ENCODE results near the gene AVEN. TPM values are rescaled to one million over a fixed set of nuclear protein-coding genes. Genes with fewer than 3 reads are reported as not detected.

Gene AVEN
- polyA plus RNA-seq, 1 experiment, result 22.2 TPM

- ChIA-PET POLR2A (no interaction called here), CTCF (no interaction called here)
- H3K4me3 ChIP-seq (ENCODE audit: low read depth, low read length), result no peak overlapping the region
- no peak overlapping the region for H3K27ac ChIP-seq (ENCODE audit: low read depth, low read length)
- DNase-seq (ENCODE audit: low read depth, low spot score), result no peak
- no peaks in the 10 kb centered on the region for H3K9me3 ChIP-seq (ENCODE audit: control insufficient read depth, insufficient read depth, low read length)
- H3K27me3 ChIP-seq (ENCODE audit: control insufficient read depth, insufficient read depth, low read length), result no peaks in the 10 kb centered on the region
- no peak for TF ChIP-seq CTCF (IDR thresholded peaks at IDR 0.05; ENCODE audit: low read depth, low read length)
These were observed 150.8 kb downstream of the AVEN start for GRCh38 chr15:33888176-33888575.

- CTCF ChIA-PET, result interaction anchor here (0.6 kb wide), 1 partner anchor 12 kb away, joined by 3 read pairs; no protein-coding TSS in a partner anchor
- POLR2A ChIA-PET, result no interaction called here
- H3K9me3 ChIP-seq (ENCODE audit: control insufficient read depth, insufficient read depth, low read length), result no peaks in the 10 kb centered on the region
- DNase-seq (ENCODE audit: low read depth, low spot score), result no peak
- TF ChIP-seq CTCF (IDR thresholded peaks at IDR 0.05; ENCODE audit: low read depth, low read length), result no peak
- H3K27ac ChIP-seq (ENCODE audit: low read depth, low read length), result no peak overlapping the region
- no peaks in the 10 kb centered on the region for H3K27me3 ChIP-seq (ENCODE audit: control insufficient read depth, insufficient read depth, low read length)
- H3K4me3 ChIP-seq (ENCODE audit: low read depth, low read length), result no peak overlapping the region
These were observed 156.1 kb downstream of the AVEN start for GRCh38 chr15:33882921-33883320.

GRCh38 chr15:33874156-33874555 lies 164.8 kb downstream of the AVEN start:
- Histone ChIP-seq H3K27ac (ENCODE audit: low read depth, low read length) (no peak overlapping the region), H3K9me3 (ENCODE audit: control insufficient read depth, insufficient read depth, low read length) (no peaks in the 10 kb centered on the region), H3K4me3 (ENCODE audit: low read depth, low read length) (no peak overlapping the region), H3K27me3 (ENCODE audit: control insufficient read depth, insufficient read depth, low read length) (no peaks in the 10 kb centered on the region)
- no peak for TF ChIP-seq CTCF (IDR thresholded peaks at IDR 0.05; ENCODE audit: low read depth, low read length)
- ChIA-PET POLR2A (no interaction called here), CTCF (no interaction called here)
- no peak for DNase-seq (ENCODE audit: low read depth, low spot score)

- POLR2A ChIA-PET, result no interaction called here
- no peak for DNase-seq (ENCODE audit: low read depth, low spot score)
- no peak for TF ChIP-seq CTCF (IDR thresholded peaks at IDR 0.05; ENCODE audit: low read depth, low read length)
- Histone ChIP-seq H3K27me3 (ENCODE audit: control insufficient read depth, insufficient read depth, low read length) (no peaks in the 10 kb centered on the region), H3K27ac (ENCODE audit: low read depth, low read length) (no peak overlapping the region), H3K9me3 (ENCODE audit: control insufficient read depth, insufficient read depth, low read length) (no peaks in the 10 kb centered on the region), H3K4me3 (ENCODE audit: low read depth, low read length) (no peak overlapping the region)
- CTCF ChIA-PET, result no interaction called here
These were observed 166.4 kb downstream of the AVEN start for GRCh38 chr15:33872416-33873106.

- Histone ChIP-seq H3K27me3 (ENCODE audit: control insufficient read depth, insufficient read depth, low read length) (no peaks in the 10 kb centered on the region), H3K27ac (ENCODE audit: low read depth, low read length) (no peak overlapping the region), H3K4me3 (ENCODE audit: low read depth, low read length) (no peak overlapping the region), H3K9me3 (ENCODE audit: control insufficient read depth, insufficient read depth, low read length) (no peaks in the 10 kb centered on the region)
- no peak for DNase-seq (ENCODE audit: low read depth, low spot score)
- TF ChIP-seq CTCF (IDR thresholded peaks at IDR 0.05; ENCODE audit: low read depth, low read length), result no peak
- ChIA-PET CTCF (interaction anchor here (0.6 kb wide), 1 partner anchor 910 kb away, joined by 6 read pairs; no protein-coding TSS in a partner anchor), POLR2A (no interaction called here)
These were observed 167.0 kb downstream of the AVEN start for GRCh38 chr15:33871980-33872379.
